ENCODE data around the gene RGS6.

- TF ChIP-seq CTCF (IDR thresholded peaks at IDR 0.05) (no peak), POLR2AphosphoS5 (IDR thresholded peaks at IDR 0.05) (no peak), POLR2A (IDR thresholded peaks at IDR 0.05) (no peak), EP300 (IDR thresholded peaks at IDR 0.05) (no peak)
These were observed 237.3 kb downstream of the RGS6 start for GRCh38 chr14:72169521-72169920.
